GM20000 (cell line): ENCODE measurements around the gene HAGHL.
A peak's percentile ranks its signal among the peaks of the same experiment; 100 is the strongest.

Experiments used
- DNase-seq: peaks from one replicate; pipeline ENCODE4 v3.0.0; 2012; ENCODE audit warnings: low spot score
- CTCF ChIP-seq: IDR thresholded peaks from 2 replicates; pipeline ENCODE4 v1.5.1; 2012; ENCODE audit warnings: mild to moderate bottlenecking, control low read depth; ENCODE audit errors: extremely low read depth, missing control alignments

The HAGHL gene

GRCh38 chr16:693364-693763 is 33.5 kb upstream of the HAGHL start:
- no peak for DNase-seq
- no peak for TF ChIP-seq CTCF

- DNase-seq: no peak
- no peak for TF ChIP-seq CTCF
These were observed 33.1 kb upstream of the HAGHL start for GRCh38 chr16:693766-694165.

GRCh38 chr16:694187-694862 is 32.6 kb upstream of the HAGHL start:
- DNase-seq: no peak
- no peak for TF ChIP-seq CTCF

- TF ChIP-seq CTCF: no peak
- no peak for DNase-seq
These were observed 32.0 kb upstream of the HAGHL start for GRCh38 chr16:694863-695354.

GRCh38 chr16:695355-696089 is 31.4 kb upstream of the HAGHL start:
- TF ChIP-seq CTCF: no peak
- DNase-seq: peak; percentile 89

- TF ChIP-seq CTCF: no peak
- DNase-seq: no peak
These were observed 27.8 kb upstream of the HAGHL start for GRCh38 chr16:698911-699671.
